Lower leg skin (tissue), 3 donors: ENCODE results near the gene EVA1B.

ENCODE experiments used
- POLR2A ChIP-seq, 2 donors: fragments of 450-650 bp; IDR thresholded peaks; one replicate each; pipeline ENCODE4 v1.6.1; 2016 to 2017; ENCODE audit warnings: antibody characterized with exemption in 2 of 2, mild to moderate bottlenecking in 1 of 2, moderate library complexity in 1 of 2
- TF ChIP-seq, protein P1 (sequence below), 3 donors: fragments of 450-650 bp; IDR thresholded peaks; one replicate each; pipeline ENCODE4 v1.5.1; 2016; ENCODE audit warnings: antibody characterized with exemption in 3 of 3, mild to moderate bottlenecking in 3 of 3, moderate library complexity in 2 of 3

DNA sequence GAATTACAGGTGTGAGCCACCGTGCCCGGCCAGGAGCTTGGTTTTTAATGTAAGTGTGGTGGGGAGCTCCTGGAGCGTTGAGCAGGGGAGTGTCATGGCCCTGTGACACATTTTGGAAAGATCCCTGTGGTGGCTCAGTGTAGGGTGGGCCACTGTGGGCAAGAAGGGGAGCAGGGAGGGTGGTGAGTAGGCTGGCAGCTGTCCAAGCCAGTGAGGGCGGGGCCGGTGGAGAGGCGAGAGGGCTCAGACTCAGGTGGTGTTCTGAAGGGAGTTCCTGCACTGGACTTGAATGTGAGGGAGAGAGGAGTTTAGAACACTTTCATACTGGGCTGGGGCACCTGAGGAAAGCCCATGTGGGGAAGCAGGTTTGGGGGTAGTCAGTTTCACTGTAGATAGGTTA lies 3.1 kb upstream of the EVA1B start:
- TF ChIP-seq, protein P1, sequence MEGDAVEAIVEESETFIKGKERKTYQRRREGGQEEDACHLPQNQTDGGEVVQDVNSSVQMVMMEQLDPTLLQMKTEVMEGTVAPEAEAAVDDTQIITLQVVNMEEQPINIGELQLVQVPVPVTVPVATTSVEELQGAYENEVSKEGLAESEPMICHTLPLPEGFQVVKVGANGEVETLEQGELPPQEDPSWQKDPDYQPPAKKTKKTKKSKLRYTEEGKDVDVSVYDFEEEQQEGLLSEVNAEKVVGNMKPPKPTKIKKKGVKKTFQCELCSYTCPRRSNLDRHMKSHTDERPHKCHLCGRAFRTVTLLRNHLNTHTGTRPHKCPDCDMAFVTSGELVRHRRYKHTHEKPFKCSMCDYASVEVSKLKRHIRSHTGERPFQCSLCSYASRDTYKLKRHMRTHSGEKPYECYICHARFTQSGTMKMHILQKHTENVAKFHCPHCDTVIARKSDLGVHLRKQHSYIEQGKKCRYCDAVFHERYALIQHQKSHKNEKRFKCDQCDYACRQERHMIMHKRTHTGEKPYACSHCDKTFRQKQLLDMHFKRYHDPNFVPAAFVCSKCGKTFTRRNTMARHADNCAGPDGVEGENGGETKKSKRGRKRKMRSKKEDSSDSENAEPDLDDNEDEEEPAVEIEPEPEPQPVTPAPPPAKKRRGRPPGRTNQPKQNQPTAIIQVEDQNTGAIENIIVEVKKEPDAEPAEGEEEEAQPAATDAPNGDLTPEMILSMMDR (IDR thresholded peaks at IDR 0.05) = no peak
- TF ChIP-seq POLR2A (IDR thresholded peaks at IDR 0.05) = no peak
